GM23338 (cell line): Measurements from ENCODE around the gene MTF1.

Source experiments
- CREB1 ChIP-seq: fragments of 250-450 bp; sonication (Bioruptor Pico); IDR thresholded peaks from 2 replicates; pipeline ENCODE4 v1.5.0; 2020; ENCODE audit warnings: low read depth, mild to moderate bottlenecking, moderate library complexity
- EZH2 ChIP-seq: fragments of 200-600 bp; sonication (generic); IDR thresholded peaks from one replicate; pipeline ENCODE4 v1.8.0; 2017; ENCODE audit warnings: antibody characterized with exemption, mild to moderate bottlenecking, low read depth; ENCODE audit not compliant: unreplicated experiment
- EZH2phosphoT487 ChIP-seq: fragments of 200-600 bp; sonication (generic); IDR thresholded peaks from one replicate; pipeline ENCODE4 v1.8.1; 2018; ENCODE audit warnings: antibody characterized with exemption; ENCODE audit not compliant: unreplicated experiment
- NANOG ChIP-seq: IDR thresholded peaks from 2 replicates; pipeline ENCODE4 v1.6.1; 2016; ENCODE audit warnings: antibody characterized with exemption, borderline replicate concordance
- POLR2AphosphoS5 ChIP-seq: IDR thresholded peaks from 2 replicates; pipeline ENCODE4 v1.6.1; 2016; ENCODE audit warnings: antibody characterized with exemption, low read depth
- STAT1 ChIP-seq: IDR thresholded peaks from one replicate; pipeline ENCODE4 v1.6.1; 2016; ENCODE audit warnings: antibody characterized with exemption; ENCODE audit not compliant: unreplicated experiment
- ZNF114 ChIP-seq: fragments of 250-450 bp; sonication (Bioruptor Pico); IDR thresholded peaks from 2 replicates; pipeline ENCODE4 v1.5.0; 2020; ENCODE audit warnings: mild to moderate bottlenecking, moderate library complexity
- TF ChIP-seq, protein P1 (sequence below), 2 experiments: fragments of 200-600 bp in 1 of 2; sonication (generic) in 1 of 2; conservative IDR thresholded peaks; 2 replicates each; pipeline versions ENCODE4 v1.5.1 to v1.6.1; 2016 to 2017; ENCODE audit warnings: antibody characterized with exemption in 2 of 2, low read depth in 2 of 2, mild to moderate bottlenecking in 2 of 2, moderate library complexity in 1 of 2
- TF ChIP-seq, protein P2 (sequence below): IDR thresholded peaks from one replicate; pipeline ENCODE4 v1.6.1; 2018; ENCODE audit warnings: antibody characterized with exemption; ENCODE audit not compliant: unreplicated experiment

- TF ChIP-seq CREB1 (CRISPR knock-in tag) (no peak), EZH2phosphoT487 (no peak), EZH2 (no peak), ZNF114 (CRISPR knock-in tag) (no peak), POLR2AphosphoS5 (no peak), NANOG (no peak), STAT1 (no peak)
- TF ChIP-seq, protein P1, sequence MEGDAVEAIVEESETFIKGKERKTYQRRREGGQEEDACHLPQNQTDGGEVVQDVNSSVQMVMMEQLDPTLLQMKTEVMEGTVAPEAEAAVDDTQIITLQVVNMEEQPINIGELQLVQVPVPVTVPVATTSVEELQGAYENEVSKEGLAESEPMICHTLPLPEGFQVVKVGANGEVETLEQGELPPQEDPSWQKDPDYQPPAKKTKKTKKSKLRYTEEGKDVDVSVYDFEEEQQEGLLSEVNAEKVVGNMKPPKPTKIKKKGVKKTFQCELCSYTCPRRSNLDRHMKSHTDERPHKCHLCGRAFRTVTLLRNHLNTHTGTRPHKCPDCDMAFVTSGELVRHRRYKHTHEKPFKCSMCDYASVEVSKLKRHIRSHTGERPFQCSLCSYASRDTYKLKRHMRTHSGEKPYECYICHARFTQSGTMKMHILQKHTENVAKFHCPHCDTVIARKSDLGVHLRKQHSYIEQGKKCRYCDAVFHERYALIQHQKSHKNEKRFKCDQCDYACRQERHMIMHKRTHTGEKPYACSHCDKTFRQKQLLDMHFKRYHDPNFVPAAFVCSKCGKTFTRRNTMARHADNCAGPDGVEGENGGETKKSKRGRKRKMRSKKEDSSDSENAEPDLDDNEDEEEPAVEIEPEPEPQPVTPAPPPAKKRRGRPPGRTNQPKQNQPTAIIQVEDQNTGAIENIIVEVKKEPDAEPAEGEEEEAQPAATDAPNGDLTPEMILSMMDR (conservative IDR thresholded peaks at IDR 0.05; ENCODE audit: low read depth in 2 of 2) = no peak
- TF ChIP-seq, protein P2, sequence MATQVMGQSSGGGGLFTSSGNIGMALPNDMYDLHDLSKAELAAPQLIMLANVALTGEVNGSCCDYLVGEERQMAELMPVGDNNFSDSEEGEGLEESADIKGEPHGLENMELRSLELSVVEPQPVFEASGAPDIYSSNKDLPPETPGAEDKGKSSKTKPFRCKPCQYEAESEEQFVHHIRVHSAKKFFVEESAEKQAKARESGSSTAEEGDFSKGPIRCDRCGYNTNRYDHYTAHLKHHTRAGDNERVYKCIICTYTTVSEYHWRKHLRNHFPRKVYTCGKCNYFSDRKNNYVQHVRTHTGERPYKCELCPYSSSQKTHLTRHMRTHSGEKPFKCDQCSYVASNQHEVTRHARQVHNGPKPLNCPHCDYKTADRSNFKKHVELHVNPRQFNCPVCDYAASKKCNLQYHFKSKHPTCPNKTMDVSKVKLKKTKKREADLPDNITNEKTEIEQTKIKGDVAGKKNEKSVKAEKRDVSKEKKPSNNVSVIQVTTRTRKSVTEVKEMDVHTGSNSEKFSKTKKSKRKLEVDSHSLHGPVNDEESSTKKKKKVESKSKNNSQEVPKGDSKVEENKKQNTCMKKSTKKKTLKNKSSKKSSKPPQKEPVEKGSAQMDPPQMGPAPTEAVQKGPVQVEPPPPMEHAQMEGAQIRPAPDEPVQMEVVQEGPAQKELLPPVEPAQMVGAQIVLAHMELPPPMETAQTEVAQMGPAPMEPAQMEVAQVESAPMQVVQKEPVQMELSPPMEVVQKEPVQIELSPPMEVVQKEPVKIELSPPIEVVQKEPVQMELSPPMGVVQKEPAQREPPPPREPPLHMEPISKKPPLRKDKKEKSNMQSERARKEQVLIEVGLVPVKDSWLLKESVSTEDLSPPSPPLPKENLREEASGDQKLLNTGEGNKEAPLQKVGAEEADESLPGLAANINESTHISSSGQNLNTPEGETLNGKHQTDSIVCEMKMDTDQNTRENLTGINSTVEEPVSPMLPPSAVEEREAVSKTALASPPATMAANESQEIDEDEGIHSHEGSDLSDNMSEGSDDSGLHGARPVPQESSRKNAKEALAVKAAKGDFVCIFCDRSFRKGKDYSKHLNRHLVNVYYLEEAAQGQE = no peak
These were observed 1.8 kb upstream of the MTF1 start for GRCh38 chr1:37861151-37861550.
